D721Med (cell line): ENCODE results near the gene DOC2B.
A peak's percentile ranks its signal among the peaks of the same experiment; 100 is the strongest.
"Not testable (repeated sequence)": the region's sequence is repeated elsewhere in the genome, so short reads cannot be mapped to it uniquely, and the experiment has no call there.

ENCODE experiments used
- DNase-seq: peaks from one replicate; pipeline ENCODE4 v3.0.0; 2011; ENCODE audit warnings: low spot score; ENCODE audit not compliant: insufficient read length
- FAIRE-seq: peaks from 2 replicates; lab custom pipeline; 2011; peaks lifted over from hg19 to GRCh38; lab: Jason Lieb, UNC
- CTCF ChIP-seq: IDR thresholded peaks from 2 replicates; pipeline ENCODE4 v1.5.1; 2012; ENCODE audit warnings: mild to moderate bottlenecking, control low read depth; ENCODE audit not compliant: insufficient read depth; ENCODE audit errors: missing control alignments

The DOC2B gene

GRCh38 chr17:142102-142661 is 39.3 kb downstream of the DOC2B start:
- TF ChIP-seq CTCF: no peak
- no peak for FAIRE-seq
- DNase-seq: no peak

- not testable (repeated sequence) for FAIRE-seq
These were observed 41.8 kb downstream of the DOC2B start for GRCh38 chr17:139401-140205.

GRCh38 chr17:137166-137807 is 44.2 kb downstream of the DOC2B start, which contains the start of gene SCGB1C2:
TSS of gene SCGB1C2 (plus strand) at chr17:137569. CDS start at chr17:137591, 22 bp downstream.
- not testable (repeated sequence) for FAIRE-seq, DNase-seq

More at GRCh38 chr17:139401-140205, 41.8 kb downstream of the DOC2B start:
- DNase-seq: not testable (repeated sequence)

GRCh38 chr17:136531-136930 is 44.9 kb downstream of the DOC2B start:
- FAIRE-seq: not testable (repeated sequence)

GRCh38 chr17:135895-136294 is 45.6 kb downstream of the DOC2B start:
- DNase-seq, FAIRE-seq: not testable (repeated sequence)

More at GRCh38 chr17:136531-136930, 44.9 kb downstream of the DOC2B start:
- peak; percentile 45 for TF ChIP-seq CTCF
- DNase-seq: not testable (repeated sequence)

GRCh38 chr17:135022-135421 is 46.4 kb downstream of the DOC2B start:
- not testable (repeated sequence) for DNase-seq, FAIRE-seq

GRCh38 chr17:134332-134785 is 47.1 kb downstream of the DOC2B start:
- not testable (repeated sequence) for DNase-seq, FAIRE-seq

- not testable (repeated sequence) for FAIRE-seq, DNase-seq
These were observed 47.5 kb downstream of the DOC2B start for GRCh38 chr17:133932-134331.

- not testable (repeated sequence) for FAIRE-seq, DNase-seq
- peak; percentile 3 for TF ChIP-seq CTCF
These were observed 63.0 kb downstream of the DOC2B start for GRCh38 chr17:118339-118917.

GRCh38 chr17:113111-113510 is 68.3 kb downstream of the DOC2B start:
- not testable (repeated sequence) for FAIRE-seq, DNase-seq
